Fibroblast of lung (primary cell): ENCODE measurements around the gene CIC.

Experiments used
- EZH2 ChIP-seq: IDR thresholded peaks from 2 replicates; pipeline ENCODE4 v1.5.1; 2012; ENCODE audit warnings: low read length, control low read depth, mild to moderate bottlenecking; ENCODE audit errors: missing control alignments
- TF ChIP-seq, protein P1 (sequence below), 2 donors: IDR thresholded peaks in 1 of 2; conservative IDR thresholded peaks in 1 of 2; 1 replicate in 1 of 2; 2 replicates in 1 of 2; pipeline ENCODE4 v1.5.1; 2011 to 2012; ENCODE audit warnings: low read length in 2 of 2, control low read depth in 1 of 2, inconsistent platforms in 1 of 2, low read depth in 1 of 2, mild to moderate bottlenecking in 1 of 2

DNA sequence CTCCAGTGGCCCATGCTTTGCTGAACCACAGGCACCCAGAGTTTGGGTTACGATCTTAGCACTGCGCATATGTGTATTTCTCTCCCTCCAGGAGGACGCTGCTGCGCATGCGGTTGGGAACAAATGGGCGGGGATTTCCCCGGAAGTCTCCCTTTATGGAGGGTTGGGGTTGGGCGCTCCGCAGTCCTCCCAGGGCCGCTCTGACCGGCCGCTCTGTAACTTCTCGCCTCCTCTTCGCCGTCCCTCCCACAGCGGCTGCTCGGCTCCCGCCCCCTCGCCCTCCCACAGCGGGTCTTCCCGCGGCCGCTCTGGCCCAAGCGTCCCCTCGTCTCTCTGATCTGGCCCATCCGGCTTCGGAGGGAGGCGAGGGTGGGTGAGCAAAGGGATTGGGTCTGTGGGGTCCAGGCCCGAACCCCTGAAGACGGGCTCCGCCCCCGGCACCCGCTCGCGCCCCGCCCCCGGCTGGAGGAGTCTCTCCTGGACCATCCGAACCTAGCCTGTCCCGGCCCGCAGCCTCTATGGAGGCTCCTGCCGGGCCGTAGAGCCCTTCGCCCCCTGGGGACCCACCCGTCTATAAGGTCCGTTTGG is 56.4 kb downstream of the CIC start, which contains the start of gene MEGF8:
- TF ChIP-seq, protein P1, sequence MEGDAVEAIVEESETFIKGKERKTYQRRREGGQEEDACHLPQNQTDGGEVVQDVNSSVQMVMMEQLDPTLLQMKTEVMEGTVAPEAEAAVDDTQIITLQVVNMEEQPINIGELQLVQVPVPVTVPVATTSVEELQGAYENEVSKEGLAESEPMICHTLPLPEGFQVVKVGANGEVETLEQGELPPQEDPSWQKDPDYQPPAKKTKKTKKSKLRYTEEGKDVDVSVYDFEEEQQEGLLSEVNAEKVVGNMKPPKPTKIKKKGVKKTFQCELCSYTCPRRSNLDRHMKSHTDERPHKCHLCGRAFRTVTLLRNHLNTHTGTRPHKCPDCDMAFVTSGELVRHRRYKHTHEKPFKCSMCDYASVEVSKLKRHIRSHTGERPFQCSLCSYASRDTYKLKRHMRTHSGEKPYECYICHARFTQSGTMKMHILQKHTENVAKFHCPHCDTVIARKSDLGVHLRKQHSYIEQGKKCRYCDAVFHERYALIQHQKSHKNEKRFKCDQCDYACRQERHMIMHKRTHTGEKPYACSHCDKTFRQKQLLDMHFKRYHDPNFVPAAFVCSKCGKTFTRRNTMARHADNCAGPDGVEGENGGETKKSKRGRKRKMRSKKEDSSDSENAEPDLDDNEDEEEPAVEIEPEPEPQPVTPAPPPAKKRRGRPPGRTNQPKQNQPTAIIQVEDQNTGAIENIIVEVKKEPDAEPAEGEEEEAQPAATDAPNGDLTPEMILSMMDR (conservative IDR thresholded peaks at IDR 0.05 in 1 of 2, IDR thresholded peaks at IDR 0.05 in 1 of 2; ENCODE audit: low read depth in 1 of 2, low read length in 2 of 2), result peak in 1 of 2 donors; percentile 97
- no peak for TF ChIP-seq EZH2
